NCI-H460 (cell line): ENCODE data around the gene PRRX2. TPM values are rescaled to one million over a fixed set of nuclear protein-coding genes. Genes with fewer than 3 reads are reported as not detected.
"Not testable (repeated sequence)": the region's sequence is repeated elsewhere in the genome, so short reads cannot be mapped to it uniquely, and the experiment has no call there.

Experiments used
- DNase-seq: peaks from one replicate; pipeline ENCODE4 v3.0.0-alpha.2; 2016; ENCODE audit warnings: low read depth; ENCODE audit errors: extremely low read depth
- total RNA-seq: library from RNA; depleted of rRNA; stranded (reverse); fragments of >200 nt; shearing (Covaris generic); gene quantifications from 2 replicates; pipeline ENCODE4 v1.2.3, GENCODE V29; 2014

Gene PRRX2
- total RNA-seq, 1 experiment from 2014 or later: 5.1 TPM

- DNase-seq: no peak
These were observed 84.7 kb downstream of the PRRX2 start for GRCh38 chr9:129750013-129750638.

GRCh38 chr9:129751841-129752801, 86.7 kb downstream of the PRRX2 start:
- no peak for DNase-seq

GRCh38 chr9:129752900-129753729, 87.7 kb downstream of the PRRX2 start, which contains the start of gene PTGES:
Gene PTGES, minus strand, starts transcription at chr9:129753042. Its CDS starts 30 bp downstream, at chr9:129753012.
- DNase-seq: peak; percentile 81

DNA sequence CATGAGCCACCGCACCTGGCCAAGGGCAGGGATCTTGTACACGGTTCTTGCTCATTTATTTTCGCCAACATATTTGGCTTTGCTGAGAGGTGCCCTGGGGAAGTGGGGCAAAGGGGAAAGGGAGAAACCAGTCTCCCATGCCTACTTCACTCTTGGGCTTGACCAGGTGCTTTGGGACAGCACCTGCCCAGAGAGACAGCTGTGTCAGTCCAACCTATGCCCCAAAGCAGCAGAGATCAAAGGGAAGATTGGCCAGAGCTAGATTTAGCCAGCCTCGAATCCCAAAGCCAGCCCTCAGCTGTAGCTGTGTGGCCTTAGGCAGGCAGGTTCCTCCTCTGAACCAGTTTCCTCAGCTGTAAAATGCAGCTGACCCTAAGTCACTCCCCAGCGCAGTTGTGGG, 89.7 kb downstream of the PRRX2 start:
- no peak for DNase-seq

- no peak for DNase-seq
These were observed 90.7 kb downstream of the PRRX2 start for GRCh38 chr9:129756191-129756590.

- no peak for DNase-seq
These were observed 91.6 kb downstream of the PRRX2 start for GRCh38 chr9:129757045-129757444.

GRCh38 chr9:129759319-129759718, 93.9 kb downstream of the PRRX2 start:
- DNase-seq: no peak

DNA sequence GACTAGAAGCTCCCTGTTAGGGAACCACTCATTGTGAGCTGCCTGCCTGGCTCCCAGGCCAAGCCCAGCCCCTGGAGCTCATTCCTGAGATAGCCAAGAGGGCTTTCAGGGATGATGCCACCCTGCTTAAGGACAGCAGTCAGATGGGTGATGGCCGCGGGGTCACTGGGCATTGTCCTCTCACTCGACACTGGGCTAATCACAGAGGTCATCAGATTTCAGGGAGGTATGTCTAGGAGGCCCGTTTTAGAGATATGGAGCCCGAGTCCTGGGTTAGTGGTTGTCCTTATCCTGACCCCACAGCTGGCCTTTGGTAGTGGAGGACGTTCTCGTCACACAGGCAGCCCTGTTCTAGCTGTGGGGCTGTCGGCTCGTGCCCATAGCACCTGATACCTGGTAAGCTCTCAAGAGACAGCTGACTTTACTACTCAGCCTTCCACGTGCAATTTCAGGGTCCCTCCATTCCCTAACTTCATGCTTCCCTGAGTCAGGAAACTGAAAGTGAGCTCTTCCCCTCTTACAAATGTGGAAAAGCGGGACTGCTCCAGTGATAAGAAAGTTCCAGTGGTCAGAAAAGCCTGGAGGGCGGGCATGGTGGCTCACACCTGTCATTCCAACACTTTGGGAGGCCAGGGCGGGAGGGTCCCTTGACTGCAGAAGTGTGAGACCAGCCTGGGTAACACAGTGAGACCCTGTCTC, 94.5 kb downstream of the PRRX2 start:
- DNase-seq: no peak

DNA sequence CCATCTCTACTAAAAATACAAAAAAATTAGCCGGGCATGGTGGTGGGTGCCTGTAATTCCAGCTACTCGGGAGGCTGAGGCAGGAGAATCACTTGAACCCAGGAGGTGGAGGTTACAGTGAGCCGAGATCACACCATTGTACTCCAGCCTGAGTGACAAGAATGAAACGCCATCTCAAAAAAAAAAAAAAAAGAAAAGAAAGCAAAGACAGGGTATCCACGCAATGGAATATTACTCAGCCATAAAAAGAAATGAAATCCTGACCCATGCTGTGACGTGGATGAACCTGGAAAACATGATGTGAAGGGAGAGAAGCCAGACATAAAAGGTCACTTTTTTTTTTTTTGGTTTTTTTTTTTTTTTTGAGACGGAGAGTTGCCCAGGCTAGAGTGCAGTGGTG, 95.3 kb downstream of the PRRX2 start:
- not testable (repeated sequence) for DNase-seq

DNA sequence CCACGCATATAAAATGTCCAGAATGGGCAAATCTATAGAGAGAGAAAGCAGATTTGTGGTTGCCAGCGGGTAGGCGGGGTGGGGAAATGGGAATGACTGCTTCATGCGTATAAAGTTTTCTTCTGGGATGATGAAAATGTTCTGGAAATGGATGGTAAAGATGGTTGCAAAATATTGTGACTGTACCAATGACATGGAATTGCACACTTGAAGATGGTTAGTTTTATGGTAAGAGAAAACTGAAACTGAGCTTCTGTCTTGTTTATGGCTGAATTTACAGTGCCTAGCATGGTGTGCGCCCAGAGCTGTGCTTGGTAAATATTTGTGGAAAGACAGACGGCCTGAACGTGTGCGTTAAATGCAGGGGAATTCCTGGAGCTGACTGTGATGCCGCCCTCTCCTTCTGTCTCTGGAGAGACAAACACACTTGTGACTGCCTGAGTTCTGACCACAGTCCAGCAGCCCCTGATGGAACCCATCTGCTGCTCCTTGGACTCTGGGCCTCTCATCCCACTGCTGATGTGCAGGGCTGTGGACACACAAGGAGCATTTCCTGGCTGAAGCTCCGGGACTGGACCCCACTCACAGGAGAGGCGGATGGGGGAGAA, 96.0 kb downstream of the PRRX2 start:
- DNase-seq: no peak

DNA sequence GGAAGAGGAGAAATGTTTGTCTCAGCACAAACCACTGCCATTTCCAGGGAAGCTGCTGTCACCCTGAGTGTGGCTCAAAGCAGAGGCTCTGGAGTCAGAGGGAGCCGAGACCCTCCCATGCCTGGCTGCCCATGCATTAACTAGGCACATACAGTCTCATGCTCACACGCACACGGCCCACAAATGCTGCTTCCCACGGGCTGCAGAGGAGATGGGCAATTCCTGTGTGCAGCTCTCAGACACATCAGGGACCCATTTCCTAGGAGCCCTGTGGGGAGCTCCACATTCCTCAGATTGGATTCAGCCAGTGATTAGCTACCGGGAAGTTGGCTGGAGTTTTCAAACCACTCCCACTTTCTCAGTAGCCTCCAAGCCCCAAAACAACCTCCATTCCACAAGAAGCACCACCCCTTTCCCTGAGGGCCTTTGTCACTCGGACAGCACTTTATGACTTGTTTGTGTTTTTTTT, 96.5 kb downstream of the PRRX2 start:
- no peak for DNase-seq

DNA sequence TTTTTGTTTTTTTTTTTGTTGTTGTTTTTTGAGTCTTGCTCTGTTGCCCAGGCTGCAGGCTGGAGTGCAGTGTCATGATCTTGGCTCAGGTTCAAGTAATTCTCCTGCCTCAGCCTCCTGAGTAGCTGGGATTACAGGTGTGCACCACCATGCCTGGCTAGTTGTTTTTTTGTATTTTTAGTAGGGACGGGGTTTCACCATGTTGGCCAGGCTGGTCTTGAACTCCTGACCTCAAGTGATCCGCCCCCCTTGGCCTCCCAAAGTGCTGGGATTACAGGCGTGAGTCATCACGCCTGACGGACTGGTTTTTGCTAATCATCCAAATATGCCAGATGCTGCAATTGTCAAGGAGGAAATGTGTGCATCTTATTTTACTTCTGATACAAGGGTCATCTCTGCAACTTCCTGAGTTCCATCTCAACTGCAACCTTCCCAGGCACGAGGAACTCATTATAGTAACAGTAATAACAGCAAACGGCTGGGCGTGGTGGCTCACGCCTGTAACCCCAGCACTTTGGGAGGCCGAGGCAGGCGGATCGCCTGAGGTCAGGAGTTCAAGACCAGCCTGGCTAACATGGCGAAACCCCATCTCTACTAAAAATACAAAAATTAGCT, 97.0 kb downstream of the PRRX2 start:
- DNase-seq: not testable (repeated sequence)

DNA sequence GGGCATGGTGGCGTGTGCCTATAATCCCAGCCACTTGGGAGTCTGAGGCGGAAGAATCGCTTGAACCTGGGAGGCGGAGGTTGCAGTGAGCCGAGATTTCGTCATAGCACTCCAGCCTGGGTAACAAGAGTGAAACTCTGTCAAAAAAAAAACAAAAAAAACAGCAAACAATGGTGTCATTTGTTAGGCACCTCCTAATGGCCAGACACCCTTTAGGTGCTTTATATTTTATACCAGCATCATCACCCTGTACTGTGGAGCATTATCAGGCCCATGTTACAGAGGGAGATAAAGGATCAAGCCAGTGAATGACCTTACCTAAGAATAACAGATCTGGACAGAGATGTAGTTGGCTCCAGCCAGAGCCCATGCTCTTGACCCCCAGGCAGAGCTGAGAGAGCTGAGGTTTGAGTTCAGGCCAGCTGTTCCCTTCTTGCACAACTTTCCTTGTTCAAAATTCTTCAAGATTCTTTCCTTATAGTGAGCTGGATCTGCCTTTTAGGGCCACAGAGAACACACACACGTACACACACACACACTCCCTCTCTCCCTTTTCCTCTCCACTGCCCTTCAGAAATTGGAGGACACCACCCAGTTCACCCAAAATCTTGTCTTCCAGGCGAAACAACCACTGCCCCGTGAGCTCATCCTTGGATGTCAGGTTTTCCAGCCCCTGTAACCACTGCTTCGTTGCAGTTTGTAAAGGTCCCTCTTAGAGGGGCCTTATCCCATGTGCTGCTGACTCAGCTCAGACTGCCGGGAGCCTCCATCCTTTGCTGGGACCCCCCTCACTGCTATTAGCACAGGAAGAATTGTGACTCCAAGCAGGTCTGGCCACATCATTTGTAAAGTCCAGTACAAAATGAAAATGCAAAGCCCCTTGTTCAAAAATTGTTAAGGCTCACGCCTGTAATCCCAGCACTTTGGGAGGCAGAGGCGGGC, 97.8 kb downstream of the PRRX2 start:
- no peak for DNase-seq

DNA sequence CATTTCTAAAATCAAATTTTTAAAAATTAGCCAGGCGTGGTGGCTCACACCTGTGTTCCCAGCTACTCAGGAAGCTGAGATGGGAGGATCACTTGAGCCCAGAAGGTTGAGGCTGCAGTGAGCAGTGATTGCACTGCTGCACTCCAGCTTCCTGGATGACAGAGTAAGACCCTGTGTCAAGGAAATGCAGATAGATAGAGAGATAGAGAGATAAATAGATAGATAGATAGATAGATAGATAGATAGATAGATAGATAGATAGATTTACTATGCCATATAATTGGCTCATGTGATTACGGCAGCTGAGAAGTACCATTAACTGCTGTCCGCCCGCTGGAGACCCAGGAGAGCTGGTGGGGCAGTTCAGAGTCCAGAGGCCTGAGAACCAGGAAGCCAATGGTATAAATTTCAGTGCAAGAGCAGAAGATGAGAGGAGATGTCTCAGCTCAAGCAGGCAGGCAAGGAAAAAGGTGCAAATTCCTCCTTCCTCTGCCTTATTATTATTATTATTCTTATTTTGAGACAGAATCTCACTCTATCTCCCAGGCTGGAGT, 100.4 kb downstream of the PRRX2 start:
- no peak for DNase-seq

DNA sequence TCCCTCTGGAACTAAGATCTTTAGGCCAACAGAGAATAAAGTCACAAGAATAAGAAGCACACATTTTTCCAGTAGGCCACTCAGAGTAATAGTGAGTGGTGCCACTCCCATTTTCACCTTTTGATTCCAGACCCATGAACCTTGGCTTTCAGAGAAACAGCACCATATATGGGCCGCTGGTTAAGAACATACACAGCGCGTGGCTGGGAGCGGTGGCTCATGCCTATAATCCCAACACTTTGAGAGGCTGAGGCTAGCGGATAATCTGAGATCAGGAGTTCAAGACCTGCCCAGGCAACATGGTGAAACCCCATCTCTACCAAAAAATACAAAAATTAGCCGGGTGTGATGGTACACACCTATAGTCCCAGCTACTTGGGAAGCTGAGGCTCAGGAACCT, 103.0 kb downstream of the PRRX2 start:
- no peak for DNase-seq

DNA sequence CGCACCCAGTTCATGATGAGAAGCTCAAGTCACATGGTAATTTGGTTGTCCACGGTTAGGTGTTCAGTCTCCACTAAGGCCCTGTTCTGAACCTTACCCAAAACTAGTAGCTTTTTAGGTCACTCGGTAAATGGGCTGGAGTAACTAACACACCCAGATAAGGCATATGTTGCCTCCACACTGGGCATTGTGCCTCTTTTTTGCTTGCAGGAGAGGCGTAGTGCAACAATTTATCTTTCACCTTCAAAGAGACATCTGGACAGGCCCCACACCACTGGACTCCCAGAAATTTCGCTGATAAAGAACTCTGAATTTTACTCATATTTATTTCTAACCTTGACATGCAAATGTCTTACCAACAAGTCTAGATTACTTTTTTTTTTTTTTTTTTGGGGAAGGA, 104.2 kb downstream of the PRRX2 start:
- no peak for DNase-seq

DNA sequence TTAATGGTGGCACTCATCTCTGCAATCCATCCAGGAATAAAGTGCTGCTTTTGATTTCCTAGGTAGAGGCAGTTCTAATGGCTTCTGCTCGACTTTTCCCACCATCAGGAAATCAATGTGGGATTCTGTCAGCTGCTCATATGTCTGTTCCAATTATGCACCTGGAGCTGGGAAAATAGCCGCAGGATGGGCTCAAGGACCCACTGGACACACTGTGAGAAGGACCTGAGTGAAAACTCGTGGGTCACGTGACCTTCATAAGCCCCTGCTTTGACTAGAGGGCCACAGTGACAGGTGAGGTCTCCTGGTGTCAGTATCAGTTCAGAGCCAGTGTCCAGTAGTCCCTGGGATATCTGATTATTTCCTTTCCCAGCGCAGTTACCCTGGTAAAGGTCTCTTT, 105.3 kb downstream of the PRRX2 start:
- DNase-seq: no peak
